MM.1S (cell line): ENCODE results near the gene CERS6.

Source experiments
- CTCF ChIP-seq: fragments of 300-600 bp; sonication (generic); IDR thresholded peaks from 2 replicates; pipeline ENCODE4 v1.5.1; 2016; ENCODE audit warnings: antibody characterized with exemption, low read length, mixed read lengths
- EZH2 ChIP-seq: fragments of 300-600 bp; sonication (generic); optimal IDR thresholded peaks from 2 replicates; pipeline ENCODE3; 2017; ENCODE audit warnings: low read depth, mild to moderate bottlenecking, antibody characterized with exemption, low read length, mixed read lengths

- no peak for TF ChIP-seq CTCF
- TF ChIP-seq EZH2 = no peak
Observed at GRCh38 chr2:168525716-168526446, 69.8 kb downstream of the CERS6 start.
